SK-N-SH (cell line): ENCODE measurements around the gene SACS.

ENCODE experiments used
- CTCF ChIP-seq: fragments of 200-600 bp; sonication (generic); IDR thresholded peaks from 2 replicates; pipeline ENCODE4 v1.6.1; 2017; ENCODE audit warnings: antibody characterized with exemption, mild to moderate bottlenecking, moderate library complexity
- EP300 ChIP-seq, 2 experiments: IDR thresholded peaks; 2 replicates each; pipeline versions ENCODE4 v1.4.0 to v1.6.1; 2012; ENCODE audit warnings: borderline replicate concordance in 1 of 2, low read depth in 1 of 2, low read length in 1 of 2
- EZH2phosphoT487 ChIP-seq: fragments of 200-600 bp; sonication (generic); IDR thresholded peaks from 2 replicates; pipeline ENCODE4 v1.6.1; 2017; ENCODE audit warnings: low read depth, mixed run types, mild to moderate bottlenecking, antibody characterized with exemption, moderate library complexity, borderline replicate concordance
- JUND ChIP-seq: IDR thresholded peaks from 2 replicates; pipeline ENCODE4 v1.4.0; 2012
- NFIC ChIP-seq: IDR thresholded peaks from 2 replicates; pipeline ENCODE4 v1.4.0; 2012; ENCODE audit warnings: borderline replicate concordance
- POLR2AphosphoS5 ChIP-seq: IDR thresholded peaks from 2 replicates; pipeline ENCODE4 v1.6.1; 2012; ENCODE audit warnings: low read depth, low read length
- RFX5 ChIP-seq: IDR thresholded peaks from 2 replicates; pipeline ENCODE4 v1.6.1; 2012; ENCODE audit warnings: mild to moderate bottlenecking, improper control_type of control experiment, low read length
- RXRA ChIP-seq: IDR thresholded peaks from 2 replicates; pipeline ENCODE4 v1.4.0; 2012; ENCODE audit warnings: low read depth, mild to moderate bottlenecking, borderline replicate concordance
- SIN3A ChIP-seq: IDR thresholded peaks from 2 replicates; pipeline ENCODE4 v1.6.1; 2012; ENCODE audit warnings: low read depth, mild to moderate bottlenecking, low read length, moderate library complexity, borderline replicate concordance
- TAF1 ChIP-seq: IDR thresholded peaks from 2 replicates; pipeline ENCODE4 v1.6.1; 2012; ENCODE audit warnings: low read depth, mild to moderate bottlenecking, low read length, moderate library complexity, borderline replicate concordance
- TEAD4 ChIP-seq: IDR thresholded peaks from 2 replicates; pipeline ENCODE4 v1.4.0; 2012; ENCODE audit warnings: mild to moderate bottlenecking, borderline replicate concordance; ENCODE audit not compliant: insufficient read depth
- TF ChIP-seq, protein P1 (sequence below): IDR thresholded peaks from 2 replicates; pipeline ENCODE4 v1.6.1; 2012; ENCODE audit warnings: mild to moderate bottlenecking, low read depth, low read length, moderate library complexity
- TF ChIP-seq, protein P2 (sequence below): IDR thresholded peaks from 2 replicates; pipeline ENCODE4; 2012
- TF ChIP-seq, protein P3 (sequence below): fragments of 150-350 bp; IDR thresholded peaks from 2 replicates; pipeline ENCODE4 v1.6.1; 2017; ENCODE audit warnings: antibody characterized with exemption, low read length, low read depth, borderline replicate concordance

- TF ChIP-seq NFIC (no peak), CTCF (no peak), TAF1 (no peak), RXRA (no peak), JUND (no peak), RFX5 (no peak), SIN3A (no peak), EP300 (IDR thresholded peaks at IDR 0.05; ENCODE audit: borderline replicate concordance in 1 of 2, low read depth in 1 of 2, low read length in 1 of 2) (no peak), POLR2AphosphoS5 (no peak), TEAD4 (no peak), EZH2phosphoT487 (no peak)
- TF ChIP-seq, protein P1, sequence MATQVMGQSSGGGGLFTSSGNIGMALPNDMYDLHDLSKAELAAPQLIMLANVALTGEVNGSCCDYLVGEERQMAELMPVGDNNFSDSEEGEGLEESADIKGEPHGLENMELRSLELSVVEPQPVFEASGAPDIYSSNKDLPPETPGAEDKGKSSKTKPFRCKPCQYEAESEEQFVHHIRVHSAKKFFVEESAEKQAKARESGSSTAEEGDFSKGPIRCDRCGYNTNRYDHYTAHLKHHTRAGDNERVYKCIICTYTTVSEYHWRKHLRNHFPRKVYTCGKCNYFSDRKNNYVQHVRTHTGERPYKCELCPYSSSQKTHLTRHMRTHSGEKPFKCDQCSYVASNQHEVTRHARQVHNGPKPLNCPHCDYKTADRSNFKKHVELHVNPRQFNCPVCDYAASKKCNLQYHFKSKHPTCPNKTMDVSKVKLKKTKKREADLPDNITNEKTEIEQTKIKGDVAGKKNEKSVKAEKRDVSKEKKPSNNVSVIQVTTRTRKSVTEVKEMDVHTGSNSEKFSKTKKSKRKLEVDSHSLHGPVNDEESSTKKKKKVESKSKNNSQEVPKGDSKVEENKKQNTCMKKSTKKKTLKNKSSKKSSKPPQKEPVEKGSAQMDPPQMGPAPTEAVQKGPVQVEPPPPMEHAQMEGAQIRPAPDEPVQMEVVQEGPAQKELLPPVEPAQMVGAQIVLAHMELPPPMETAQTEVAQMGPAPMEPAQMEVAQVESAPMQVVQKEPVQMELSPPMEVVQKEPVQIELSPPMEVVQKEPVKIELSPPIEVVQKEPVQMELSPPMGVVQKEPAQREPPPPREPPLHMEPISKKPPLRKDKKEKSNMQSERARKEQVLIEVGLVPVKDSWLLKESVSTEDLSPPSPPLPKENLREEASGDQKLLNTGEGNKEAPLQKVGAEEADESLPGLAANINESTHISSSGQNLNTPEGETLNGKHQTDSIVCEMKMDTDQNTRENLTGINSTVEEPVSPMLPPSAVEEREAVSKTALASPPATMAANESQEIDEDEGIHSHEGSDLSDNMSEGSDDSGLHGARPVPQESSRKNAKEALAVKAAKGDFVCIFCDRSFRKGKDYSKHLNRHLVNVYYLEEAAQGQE = no peak
- TF ChIP-seq, protein P2, sequence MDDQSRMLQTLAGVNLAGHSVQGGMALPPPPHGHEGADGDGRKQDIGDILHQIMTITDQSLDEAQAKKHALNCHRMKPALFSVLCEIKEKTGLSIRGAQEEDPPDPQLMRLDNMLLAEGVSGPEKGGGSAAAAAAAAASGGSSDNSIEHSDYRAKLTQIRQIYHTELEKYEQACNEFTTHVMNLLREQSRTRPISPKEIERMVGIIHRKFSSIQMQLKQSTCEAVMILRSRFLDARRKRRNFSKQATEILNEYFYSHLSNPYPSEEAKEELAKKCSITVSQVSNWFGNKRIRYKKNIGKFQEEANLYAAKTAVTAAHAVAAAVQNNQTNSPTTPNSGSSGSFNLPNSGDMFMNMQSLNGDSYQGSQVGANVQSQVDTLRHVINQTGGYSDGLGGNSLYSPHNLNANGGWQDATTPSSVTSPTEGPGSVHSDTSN = no peak
- TF ChIP-seq, protein P3, sequence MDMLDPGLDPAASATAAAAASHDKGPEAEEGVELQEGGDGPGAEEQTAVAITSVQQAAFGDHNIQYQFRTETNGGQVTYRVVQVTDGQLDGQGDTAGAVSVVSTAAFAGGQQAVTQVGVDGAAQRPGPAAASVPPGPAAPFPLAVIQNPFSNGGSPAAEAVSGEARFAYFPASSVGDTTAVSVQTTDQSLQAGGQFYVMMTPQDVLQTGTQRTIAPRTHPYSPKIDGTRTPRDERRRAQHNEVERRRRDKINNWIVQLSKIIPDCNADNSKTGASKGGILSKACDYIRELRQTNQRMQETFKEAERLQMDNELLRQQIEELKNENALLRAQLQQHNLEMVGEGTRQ = no peak
Observed at GRCh38 chr13:23288995-23289394, 144.5 kb downstream of the SACS start.
